Karpas-422 (cell line): ENCODE results near the gene CNDP2. TPM values are rescaled to one million over a fixed set of nuclear protein-coding genes. Genes with fewer than 3 reads are reported as not detected.

ENCODE experiments used
- DNase-seq: peaks from one replicate; pipeline ENCODE4 v3.0.0-alpha.2; 2015
- H2AFZ ChIP-seq: fragments of 200-600 bp; sonication (generic); 2 replicates; pipeline ENCODE4 v1.6.1; 2014; ENCODE audit warnings: antibody characterized with exemption, low read length, mixed read lengths
- H3K27ac ChIP-seq: fragments of 200-600 bp; sonication (generic); 2 replicates; pipeline ENCODE4 v1.5.1; 2014; ENCODE audit warnings: mild to moderate bottlenecking, low read length, moderate library complexity
- H3K27me3 ChIP-seq: fragments of 200-600 bp; sonication (generic); 2 replicates; pipeline ENCODE4 v1.6.1; 2014; ENCODE audit warnings: low read length, mixed read lengths
- H3K36me3 ChIP-seq: fragments of 200-600 bp; sonication (generic); 2 replicates; pipeline ENCODE4 v1.6.1; 2014; ENCODE audit warnings: low read length, mixed read lengths; ENCODE audit not compliant: insufficient read depth
- H3K4me1 ChIP-seq: fragments of 200-600 bp; sonication (generic); 2 replicates; pipeline ENCODE4 v1.6.1; 2014; ENCODE audit warnings: mild to moderate bottlenecking, low read length, mixed read lengths
- H3K4me2 ChIP-seq: fragments of 200-600 bp; sonication (generic); 2 replicates; pipeline ENCODE4 v1.6.1; 2014; ENCODE audit warnings: low read length, low read depth, mild to moderate bottlenecking; ENCODE audit not compliant: poor library complexity, severe bottlenecking
- H3K4me3 ChIP-seq: fragments of 200-600 bp; sonication (generic); 2 replicates; pipeline ENCODE4 v1.5.1; 2014; ENCODE audit warnings: mild to moderate bottlenecking, antibody characterized with exemption, low read length, mixed read lengths
- H3K79me2 ChIP-seq: fragments of 200-600 bp; sonication (generic); 2 replicates; pipeline ENCODE4 v1.6.1; 2014; ENCODE audit warnings: mild to moderate bottlenecking, low read length, mixed read lengths
- H3K9ac ChIP-seq: fragments of 200-600 bp; sonication (generic); 2 replicates; pipeline ENCODE4 v1.6.0; 2014; ENCODE audit warnings: low read length
- H3K9me2 ChIP-seq: fragments of 200-600 bp; sonication (generic), shearing (Covaris generic); replicated peaks from 2 replicates; pipeline ENCODE4 v1.6.0; 2014; ENCODE audit warnings: mild to moderate bottlenecking, low read length, moderate library complexity; ENCODE audit not compliant: insufficient read depth
- H3K9me3 ChIP-seq: fragments of 300-700, 200-600 bp; sonication (generic); 2 replicates; pipeline ENCODE4 v1.6.1; 2014; ENCODE audit warnings: low read length, mixed read lengths
- H4K20me1 ChIP-seq: fragments of 200-600 bp; sonication (generic); 2 replicates; pipeline ENCODE4 v1.6.1; 2014; ENCODE audit warnings: mild to moderate bottlenecking, antibody characterized with exemption, low read length, low read depth; ENCODE audit not compliant: insufficient read depth
- total RNA-seq: library from RNA; depleted of rRNA; stranded (reverse); fragments of >200 nt; shearing (Covaris generic); gene quantifications from 2 replicates; pipeline ENCODE4 v1.2.3, GENCODE V29; 2014; ENCODE audit warnings: low replicate concordance

Gene CNDP2
- total RNA-seq, 1 experiment from 2014 or later = 137 TPM

- Histone ChIP-seq H3K9ac (no peak overlapping the region), H3K4me2 (no peak overlapping the region), H2AFZ (no peak overlapping the region), H3K9me3 (no peaks in the 10 kb centered on the region), H3K27me3 (no peaks in the 10 kb centered on the region), H3K4me1 (no peaks in the 10 kb centered on the region), H3K79me2 (no peaks in the 10 kb centered on the region), H4K20me1 (no peaks in the 10 kb centered on the region), H3K4me3 (no peak overlapping the region), H3K36me3 (no peaks in the 10 kb centered on the region), H3K9me2 (no peaks in the 10 kb centered on the region), H3K27ac (no peak overlapping the region)
- no peak for DNase-seq
These were observed 17.8 kb upstream of the CNDP2 start for GRCh38 chr18:74478316-74478715.

GRCh38 chr18:74478880-74479279 is 17.3 kb upstream of the CNDP2 start:
- Histone ChIP-seq H3K9me3 (no peaks in the 10 kb centered on the region), H3K4me1 (no peaks in the 10 kb centered on the region), H3K27ac (no peak overlapping the region), H2AFZ (no peak overlapping the region), H3K9me2 (no peaks in the 10 kb centered on the region), H3K79me2 (no peaks in the 10 kb centered on the region), H3K4me3 (no peak overlapping the region), H3K36me3 (no peaks in the 10 kb centered on the region), H3K4me2 (no peak overlapping the region), H3K9ac (no peak overlapping the region), H3K27me3 (no peaks in the 10 kb centered on the region), H4K20me1 (no peaks in the 10 kb centered on the region)
- DNase-seq = no peak

- H3K9ac ChIP-seq = no peak overlapping the region
- no peaks in the 10 kb centered on the region for H3K36me3 ChIP-seq
- no peak overlapping the region for H3K4me3 ChIP-seq
- H3K9me2 ChIP-seq = no peaks in the 10 kb centered on the region
- no peak overlapping the region for H2AFZ ChIP-seq
- H3K4me1 ChIP-seq = no peaks in the 10 kb centered on the region
- H3K79me2 ChIP-seq = no peaks in the 10 kb centered on the region
- no peaks in the 10 kb centered on the region for H4K20me1 ChIP-seq
- no peak overlapping the region for H3K27ac ChIP-seq
- DNase-seq = no peak
- H3K9me3 ChIP-seq = no peaks in the 10 kb centered on the region
- H3K27me3 ChIP-seq = no peaks in the 10 kb centered on the region
- H3K4me2 ChIP-seq = no peak overlapping the region
These were observed 16.5 kb upstream of the CNDP2 start for GRCh38 chr18:74479486-74480148.

GRCh38 chr18:74480149-74480651 is 16.0 kb upstream of the CNDP2 start:
- H3K27me3 ChIP-seq = no peaks in the 10 kb centered on the region
- H3K36me3 ChIP-seq = no peaks in the 10 kb centered on the region
- H2AFZ ChIP-seq = no peak overlapping the region
- no peak overlapping the region for H3K9ac ChIP-seq
- no peaks in the 10 kb centered on the region for H3K9me2 ChIP-seq
- H3K4me1 ChIP-seq = no peaks in the 10 kb centered on the region
- H3K4me3 ChIP-seq = no peak overlapping the region
- DNase-seq = no peak
- H3K9me3 ChIP-seq = no peaks in the 10 kb centered on the region
- no peak overlapping the region for H3K4me2 ChIP-seq
- no peaks in the 10 kb centered on the region for H3K79me2 ChIP-seq
- H4K20me1 ChIP-seq = no peaks in the 10 kb centered on the region
- H3K27ac ChIP-seq = no peak overlapping the region

- Histone ChIP-seq H2AFZ (no peak overlapping the region), H3K9ac (no peak overlapping the region), H3K9me2 (no peaks in the 10 kb centered on the region), H3K79me2 (no peaks in the 10 kb centered on the region), H3K9me3 (no peaks in the 10 kb centered on the region), H3K27ac (no peak overlapping the region), H3K4me2 (no peak overlapping the region), H3K27me3 (no peaks in the 10 kb centered on the region), H3K4me1 (no peaks in the 10 kb centered on the region), H4K20me1 (no peaks in the 10 kb centered on the region), H3K4me3 (no peak overlapping the region), H3K36me3 (no peaks in the 10 kb centered on the region)
- DNase-seq = no peak
These were observed 13.5 kb upstream of the CNDP2 start for GRCh38 chr18:74482697-74483096.

GRCh38 chr18:74486119-74486849 is 9.9 kb upstream of the CNDP2 start:
- no peak for DNase-seq
- Histone ChIP-seq H4K20me1 (no peaks in the 10 kb centered on the region), H2AFZ (no peak overlapping the region), H3K4me3 (no peak overlapping the region), H3K4me2 (no peak overlapping the region), H3K36me3 (no peaks in the 10 kb centered on the region), H3K9me3 (no peaks in the 10 kb centered on the region), H3K9ac (no peak overlapping the region), H3K27me3 (no peaks in the 10 kb centered on the region), H3K4me1 (no peaks in the 10 kb centered on the region), H3K27ac (no peak overlapping the region), H3K79me2 (no peaks in the 10 kb centered on the region), H3K9me2 (no peaks in the 10 kb centered on the region)

GRCh38 chr18:74488354-74488753 is 7.8 kb upstream of the CNDP2 start:
- no peaks in the 10 kb centered on the region for H4K20me1 ChIP-seq
- no peak overlapping the region for H3K4me3 ChIP-seq
- H3K9ac ChIP-seq = no peak overlapping the region
- no peak overlapping the region for H3K4me2 ChIP-seq
- no peaks in the 10 kb centered on the region for H3K79me2 ChIP-seq
- H3K4me1 ChIP-seq = no peaks in the 10 kb centered on the region
- no peak overlapping the region; the same call in 1 of the 2 replicates for H2AFZ ChIP-seq
- no peak overlapping the region for H3K27ac ChIP-seq
- no peak for DNase-seq
- H3K9me3 ChIP-seq = no peaks in the 10 kb centered on the region
- H3K36me3 ChIP-seq = no peaks in the 10 kb centered on the region
- H3K27me3 ChIP-seq = peaks cover 3% of the 10 kb centered on the region; the same call in 1 of the 2 replicates
- no peaks in the 10 kb centered on the region for H3K9me2 ChIP-seq

GRCh38 chr18:74488864-74489263 is 7.3 kb upstream of the CNDP2 start:
- H3K9ac ChIP-seq = no peak overlapping the region
- no peaks in the 10 kb centered on the region for H3K36me3 ChIP-seq
- no peak overlapping the region for H3K4me2 ChIP-seq
- H3K27ac ChIP-seq = no peak overlapping the region
- H3K4me3 ChIP-seq = no peak overlapping the region
- H2AFZ ChIP-seq = no peak overlapping the region; the same call in 1 of the 2 replicates
- no peaks in the 10 kb centered on the region for H3K79me2 ChIP-seq
- H3K4me1 ChIP-seq = no peaks in the 10 kb centered on the region
- H3K9me3 ChIP-seq = no peaks in the 10 kb centered on the region
- no peak for DNase-seq
- H3K9me2 ChIP-seq = no peaks in the 10 kb centered on the region
- H3K27me3 ChIP-seq = peaks cover 3% of the 10 kb centered on the region; the same call in 1 of the 2 replicates
- no peaks in the 10 kb centered on the region for H4K20me1 ChIP-seq
